Activated T-helper 1 cell treated with anti-CD3 and anti-CD28 coated beads, Interleukin-12 subunit alpha, Interleukin-12 subunit beta, Interleukin-2, Interleukin-4 antibody, amounts not matched to agents 30 ng/mL and 10 ng/mL and 1 ng/mL, durations not matched to agents 14 hours and 24 hours and 36 hours (primary cell): ENCODE measurements around the gene ANGPTL2. TPM values are rescaled to one million over a fixed set of nuclear protein-coding genes. Genes with fewer than 3 reads are reported as not detected.

ENCODE experiments used
- DNase-seq: peaks from one replicate; pipeline ENCODE4 v3.0.0; 2021; ENCODE audit warnings: low spot score
- H3K27ac Mint-ChIP-seq: one replicate; pipeline ENCODE4 v1.8.0; 2021; ENCODE audit warnings: mild to moderate bottlenecking, mixed read lengths
- H3K27me3 Mint-ChIP-seq: one replicate; pipeline ENCODE4 v1.8.0; 2022; ENCODE audit warnings: mild to moderate bottlenecking, moderate library complexity, mixed read lengths; ENCODE audit not compliant: insufficient read depth
- H3K36me3 Mint-ChIP-seq: one replicate; pipeline ENCODE4 v1.8.0; 2021; ENCODE audit warnings: low read depth, mixed read lengths
- H3K4me1 Mint-ChIP-seq: one replicate; pipeline ENCODE4 v1.8.0; 2021; ENCODE audit warnings: low read depth, mixed read lengths
- H3K4me3 Mint-ChIP-seq: one replicate; pipeline ENCODE4 v1.8.0; 2021; ENCODE audit warnings: mild to moderate bottlenecking, moderate library complexity, mixed read lengths
- H3K9me3 Mint-ChIP-seq: one replicate; pipeline ENCODE4 v1.8.0; 2021; ENCODE audit warnings: mixed read lengths
- intact Hi-C: fragments of 100-400 bp; cut with micrococcal nuclease; formaldehyde crosslinking; loops from one replicate; pipeline ENCODE4 v1.15.1; 2024
- total RNA-seq: library from RNA; stranded (reverse); gene quantifications from 2 replicates; pipeline ENCODE4 v1.2.3, GENCODE V29; 2022

The ANGPTL2 gene
- total RNA-seq, 1 donor from 2014 or later: not detected

- no peak overlapping the region for H3K27ac Mint-ChIP-seq
Observed at GRCh38 chr9:127129073-127129717, 6.8 kb upstream of the ANGPTL2 start.

GRCh38 chr9:127128341-127129072 is 6.1 kb upstream of the ANGPTL2 start:
- Mint-ChIP-seq H3K9me3 (no peaks in the 10 kb centered on the region), H3K27ac (no peak overlapping the region)
- intact Hi-C loops: no loop called here

More at GRCh38 chr9:127129073-127129717, 6.8 kb upstream of the ANGPTL2 start:
- Mint-ChIP-seq H3K4me3 (no peak overlapping the region), H3K4me1 (no peaks in the 10 kb centered on the region), H3K36me3 (no peaks in the 10 kb centered on the region), H3K27me3 (peaks cover 33% of the 10 kb centered on the region), H3K9me3 (no peaks in the 10 kb centered on the region)
- intact Hi-C loops: no loop called here
- DNase-seq: no peak

DNA sequence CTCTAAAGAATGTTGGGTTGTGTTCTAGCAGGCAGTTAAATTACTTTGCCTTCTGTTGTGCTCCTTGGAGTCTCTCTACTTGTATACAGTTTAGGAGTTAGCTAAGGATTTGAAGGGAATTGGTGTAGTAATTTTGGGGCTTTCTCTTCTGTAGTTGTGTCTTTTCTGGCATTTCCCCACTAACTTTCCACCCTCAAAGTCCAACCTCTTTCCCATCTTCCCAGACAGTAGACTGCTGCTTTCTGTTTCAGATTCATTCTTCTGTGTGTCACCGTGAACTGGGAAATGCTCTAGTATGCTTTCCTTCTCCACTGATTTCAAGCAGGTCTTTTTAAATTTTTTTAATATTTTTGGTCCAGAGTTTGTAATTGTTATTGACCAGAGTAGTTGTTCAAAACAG is 4.5 kb upstream of the ANGPTL2 start:
- H3K9me3 Mint-ChIP-seq: no peaks in the 10 kb centered on the region
- no peak overlapping the region for H3K27ac Mint-ChIP-seq
- DNase-seq: no peak
- H3K27me3 Mint-ChIP-seq: peaks cover 48% of the 10 kb centered on the region
- intact Hi-C loops: no loop called here
- H3K36me3 Mint-ChIP-seq: no peaks in the 10 kb centered on the region
- H3K4me3 Mint-ChIP-seq: no peak overlapping the region
- no peaks in the 10 kb centered on the region for H3K4me1 Mint-ChIP-seq

More at GRCh38 chr9:127128341-127129072, 6.1 kb upstream of the ANGPTL2 start:
- peaks cover 37% of the 10 kb centered on the region for H3K27me3 Mint-ChIP-seq
- H3K4me1 Mint-ChIP-seq: no peaks in the 10 kb centered on the region
- no peak for DNase-seq
- no peak overlapping the region for H3K4me3 Mint-ChIP-seq
- no peaks in the 10 kb centered on the region for H3K36me3 Mint-ChIP-seq

DNA sequence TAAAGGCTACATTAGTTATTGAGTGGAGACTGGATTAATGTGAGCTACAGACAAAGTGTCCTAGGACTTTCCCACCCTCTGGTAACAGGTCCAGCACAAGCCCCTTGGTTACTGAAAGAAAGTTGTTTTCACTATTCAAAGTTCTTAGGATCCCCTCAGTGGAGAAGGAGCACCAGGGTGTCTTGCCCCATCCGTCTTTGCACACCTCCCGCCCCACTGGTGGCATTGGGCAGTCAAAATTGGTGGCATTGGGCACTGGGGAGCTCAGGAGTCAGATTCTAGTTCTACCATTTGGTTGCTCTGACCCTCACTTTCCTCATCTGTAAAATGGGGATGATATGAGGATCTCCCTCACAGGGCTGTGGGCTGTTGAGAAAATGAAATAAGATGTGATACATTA is 2.4 kb upstream of the ANGPTL2 start:
- Mint-ChIP-seq H3K27me3 (peaks cover 59% of the 10 kb centered on the region), H3K27ac (no peak overlapping the region), H3K9me3 (no peaks in the 10 kb centered on the region), H3K4me1 (no peaks in the 10 kb centered on the region), H3K4me3 (no peak overlapping the region), H3K36me3 (no peaks in the 10 kb centered on the region)
- intact Hi-C loops: no loop called here
- DNase-seq: no peak

GRCh38 chr9:127124111-127124531 is 1.7 kb upstream of the ANGPTL2 start:
- Mint-ChIP-seq H3K27me3 (peaks cover 62% of the 10 kb centered on the region), H3K27ac (no peak overlapping the region), H3K9me3 (no peaks in the 10 kb centered on the region), H3K36me3 (no peaks in the 10 kb centered on the region), H3K4me3 (no peak overlapping the region), H3K4me1 (no peaks in the 10 kb centered on the region)
- DNase-seq: no peak
- intact Hi-C loops: no loop called here

- intact Hi-C loops: no loop called here
- H3K4me3 Mint-ChIP-seq: no peak overlapping the region
- H3K27ac Mint-ChIP-seq: no peak overlapping the region
- no peaks in the 10 kb centered on the region for H3K4me1 Mint-ChIP-seq
- DNase-seq: no peak
- H3K9me3 Mint-ChIP-seq: no peaks in the 10 kb centered on the region
- peaks cover 62% of the 10 kb centered on the region for H3K27me3 Mint-ChIP-seq
- H3K36me3 Mint-ChIP-seq: no peaks in the 10 kb centered on the region
Observed at GRCh38 chr9:127123064-127123890, 842 bp upstream of the ANGPTL2 start.

DNA sequence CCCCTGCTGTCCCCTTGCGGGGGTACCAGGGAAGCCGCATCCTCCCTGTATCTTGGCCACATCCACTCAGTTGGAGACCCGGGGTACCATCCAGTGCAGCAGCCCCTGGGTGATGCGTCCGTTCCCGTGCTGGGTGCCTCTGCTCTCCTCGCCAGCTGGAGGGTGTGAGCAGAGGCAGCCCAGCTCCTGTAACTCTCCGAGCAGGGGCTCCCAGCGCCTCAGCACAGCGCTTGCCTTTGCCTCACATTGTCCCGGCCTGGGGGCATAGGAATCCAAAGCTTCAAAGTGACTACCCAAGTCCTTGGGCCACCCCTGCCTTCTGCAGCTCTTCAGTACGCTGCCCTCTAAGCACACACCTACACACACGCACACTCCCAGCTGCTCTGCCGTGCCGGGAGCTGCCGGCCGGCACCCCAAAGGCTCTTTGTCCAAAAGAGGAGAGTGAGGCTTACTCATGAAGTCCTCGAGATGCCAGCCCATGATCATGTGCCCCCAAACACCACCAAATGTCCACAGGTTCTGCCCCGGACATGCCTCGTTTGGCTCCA is 733 bp downstream of the ANGPTL2 start:
- Mint-ChIP-seq H3K36me3 (no peaks in the 10 kb centered on the region), H3K27me3 (peaks cover 61% of the 10 kb centered on the region), H3K4me1 (peaks cover 7% of the 10 kb centered on the region), H3K9me3 (no peaks in the 10 kb centered on the region), H3K4me3 (no peak overlapping the region), H3K27ac (no peak overlapping the region)
- intact Hi-C loops: no loop called here
- DNase-seq: no peak

GRCh38 chr9:127119320-127119709 is 3.1 kb downstream of the ANGPTL2 start:
- Mint-ChIP-seq H3K27me3 (peaks cover 39% of the 10 kb centered on the region), H3K4me1 (peaks cover 18% of the 10 kb centered on the region), H3K4me3 (no peak overlapping the region), H3K36me3 (peaks cover 2% of the 10 kb centered on the region), H3K9me3 (no peaks in the 10 kb centered on the region), H3K27ac (no peak overlapping the region)
- DNase-seq: no peak
- intact Hi-C loops: no loop called here

GRCh38 chr9:127118597-127119319 is 3.7 kb downstream of the ANGPTL2 start:
- Mint-ChIP-seq H3K27ac (no peak overlapping the region), H3K4me1 (peaks cover 18% of the 10 kb centered on the region), H3K9me3 (no peaks in the 10 kb centered on the region), H3K36me3 (peaks cover 2% of the 10 kb centered on the region), H3K27me3 (peaks cover 36% of the 10 kb centered on the region), H3K4me3 (no peak overlapping the region)
- no peak for DNase-seq
- intact Hi-C loops: no loop called here

DNA sequence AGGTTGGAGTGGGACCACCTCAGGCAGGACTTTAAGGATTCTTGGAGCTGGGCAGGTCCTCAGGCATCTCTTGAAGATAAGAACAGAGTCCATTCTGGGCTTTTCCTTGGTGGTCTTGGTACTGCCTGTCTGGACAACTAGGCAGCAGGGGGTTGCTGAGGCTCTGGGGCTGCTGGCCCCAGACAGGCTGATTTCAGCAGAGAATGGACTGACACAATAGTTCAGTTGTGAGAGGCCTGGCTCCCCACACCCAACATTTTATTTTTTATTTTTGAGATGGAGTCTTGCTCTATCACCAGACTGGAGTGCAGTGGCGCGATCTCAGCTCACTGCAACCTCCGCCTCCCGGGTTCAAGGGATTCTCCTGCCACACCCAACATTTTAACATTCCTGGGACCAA is 4.6 kb downstream of the ANGPTL2 start:
- DNase-seq: no peak
- intact Hi-C loops: no loop called here
- H3K27ac Mint-ChIP-seq: no peak overlapping the region
- H3K9me3 Mint-ChIP-seq: no peaks in the 10 kb centered on the region
- H3K4me3 Mint-ChIP-seq: no peak overlapping the region
- peaks cover 18% of the 10 kb centered on the region for H3K4me1 Mint-ChIP-seq
- peaks cover 2% of the 10 kb centered on the region for H3K36me3 Mint-ChIP-seq
- H3K27me3 Mint-ChIP-seq: peaks cover 27% of the 10 kb centered on the region

- H3K4me3 Mint-ChIP-seq: peak overlapping the region; percentile 8
- intact Hi-C loops: no loop called here
- peaks cover 2% of the 10 kb centered on the region for H3K36me3 Mint-ChIP-seq
- no peak for DNase-seq
- no peaks in the 10 kb centered on the region for H3K9me3 Mint-ChIP-seq
- no peak overlapping the region for H3K27ac Mint-ChIP-seq
- H3K4me1 Mint-ChIP-seq: peaks cover 18% of the 10 kb centered on the region
- peaks cover 23% of the 10 kb centered on the region for H3K27me3 Mint-ChIP-seq
Observed at GRCh38 chr9:127116957-127117356, 5.5 kb downstream of the ANGPTL2 start.

DNA sequence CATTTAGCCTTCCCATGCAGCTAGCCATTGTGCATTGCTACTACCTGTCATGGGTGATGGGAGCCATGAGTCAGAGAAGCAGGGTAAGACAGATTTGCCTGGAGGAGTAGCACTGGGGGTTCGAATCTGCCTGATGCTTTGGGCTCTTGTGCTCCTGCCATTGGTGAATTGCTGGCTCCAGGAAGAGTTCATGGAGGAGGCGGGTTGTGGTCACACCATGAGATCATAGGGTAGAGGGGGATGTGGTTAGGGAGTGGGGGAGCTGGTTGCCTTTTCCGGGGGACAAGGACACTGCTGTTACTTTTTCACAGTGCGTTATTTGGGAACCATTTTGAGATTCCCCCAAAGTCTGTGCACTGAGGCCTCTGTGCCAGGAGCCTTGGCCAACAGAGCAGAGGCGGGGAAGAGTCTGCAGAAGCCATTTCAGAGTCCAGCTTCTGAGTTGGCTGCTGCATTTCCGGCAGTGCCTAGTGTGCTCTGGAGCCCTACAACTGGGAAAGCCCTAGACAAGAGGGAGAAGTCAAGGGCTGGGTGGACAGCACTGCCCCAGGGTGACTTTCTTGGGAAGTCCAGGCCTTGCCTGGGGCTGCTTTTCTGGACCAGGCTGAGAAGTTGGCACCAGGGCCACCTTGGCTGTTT is 6.2 kb downstream of the ANGPTL2 start:
- intact Hi-C loops: no loop called here
- Mint-ChIP-seq H3K27ac (peak overlapping the region; percentile 80), H3K4me3 (peak overlapping the region; percentile 56), H3K9me3 (no peaks in the 10 kb centered on the region), H3K4me1 (peaks cover 18% of the 10 kb centered on the region), H3K27me3 (peaks cover 15% of the 10 kb centered on the region), H3K36me3 (peaks cover 2% of the 10 kb centered on the region)
- no peak for DNase-seq
